HCT116 (cell line): ENCODE results near the gene FMN2. TPM values are rescaled to one million over a fixed set of nuclear protein-coding genes. Genes with fewer than 3 reads are reported as not detected.

ENCODE experiments used
- ATAC-seq: fragments of 200-7000 bp; cut with Tn5 transposase; 2 replicates; pipeline ENCODE4 v1.9.1; 2020; ENCODE audit warnings: mild to moderate bottlenecking, moderate library complexity
- BruUV-seq: library from RNA; stranded (reverse); fragments of 400-500 nt; replicated peaks from 2 replicates; lab custom pipeline; 2021; lab: Mats Ljungman, UMichigan
- CTCF ChIA-PET: fragments of 300-600 bp; sonication (Branson Sonifier 250); formaldehyde crosslinking; loops from one replicate; lab custom pipeline; 2021; ENCODE audit warnings: antibody characterized with exemption; lab: Charles Lee
- POLR2A ChIA-PET: fragments of 300-600, 350-600 bp; sonication (Branson Sonifier 250); formaldehyde crosslinking; loops from one replicate; lab custom pipeline; 2021; ENCODE audit warnings: antibody characterized with exemption; lab: Charles Lee
- RAD21 ChIA-PET, 2 experiments: fragments of 300-600 bp; sonication (Branson Sonifier 250); formaldehyde crosslinking; loops; one replicate each; lab custom pipeline; 2023; ENCODE audit warnings: low total read pairs in 2 of 2; ENCODE audit not compliant: uncharacterized antibody in 2 of 2, unreplicated experiment in 2 of 2, low non-redundant PET in 1 of 2; lab: Charles Lee
- DNase-seq: peaks from one replicate; pipeline ENCODE4 v3.0.0-alpha.2; 2010; ENCODE audit warnings: low read depth, low spot score
- H2AFZ ChIP-seq: fragments of 200-600 bp; shearing (Covaris generic), sonication (generic); 2 replicates; pipeline ENCODE4 v1.6.1; 2017; ENCODE audit warnings: low read depth, mixed run types, mixed read lengths, antibody characterized with exemption, low read length; ENCODE audit not compliant: poor library complexity, severe bottlenecking
- H3K27ac ChIP-seq: 2 replicates; pipeline ENCODE4 v1.5.1; 2012; ENCODE audit warnings: low read depth, low read length
- H3K27me3 ChIP-seq: fragments of 200-600 bp; sonication (generic); 2 replicates; pipeline ENCODE4 v1.6.1; 2016; ENCODE audit warnings: mixed run types, low read length, mixed read lengths; ENCODE audit not compliant: insufficient read depth
- H3K36me3 ChIP-seq, 2 experiments: fragments of 200-500 bp in 1 of 2; fragments of 200-600 bp in 1 of 2; sonication (Bioruptor generic) in 1 of 2; sonication (generic) in 1 of 2; 2 replicates each; pipeline versions ENCODE4 v1.5.1 to v1.6.1; 2014 to 2016; ENCODE audit warnings: low read length in 2 of 2, inconsistent platforms in 1 of 2, mixed read lengths in 1 of 2, mixed run types in 1 of 2; ENCODE audit not compliant: insufficient read depth in 2 of 2, control insufficient read depth in 1 of 2
- H3K4me1 ChIP-seq, 2 experiments: fragments of 200-600 bp in 1 of 2; sonication (generic) in 1 of 2; 2 replicates each; pipeline versions ENCODE4 v1.5.1 to v1.6.1; 2012 to 2017; ENCODE audit warnings: low read length in 2 of 2, inconsistent platforms in 1 of 2, mild to moderate bottlenecking in 1 of 2, mixed read lengths in 1 of 2, mixed run types in 1 of 2, moderate library complexity in 1 of 2; ENCODE audit not compliant: insufficient read depth in 2 of 2, control insufficient read depth in 1 of 2
- H3K4me2 ChIP-seq: fragments of 200-600 bp; sonication (generic); 2 replicates; pipeline ENCODE4 v1.6.1; 2017; ENCODE audit warnings: mixed run types, low read length, mixed read lengths
- H3K4me3 ChIP-seq, 2 experiments: fragments of 200-600 bp in 1 of 2; sonication (generic) in 1 of 2; replicated peaks in 1 of 2; 2 replicates each; pipeline ENCODE4 v1.5.1; 2011 to 2016; ENCODE audit warnings: low read length in 2 of 2, control low read depth in 1 of 2, low read depth in 1 of 2, mild to moderate bottlenecking in 1 of 2, mixed read lengths in 1 of 2, mixed run types in 1 of 2
- H3K79me2 ChIP-seq: fragments of 200-600 bp; sonication (generic); 2 replicates; pipeline ENCODE4 v1.6.1; 2017; ENCODE audit warnings: mild to moderate bottlenecking, mixed run types, low read length, moderate library complexity, mixed read lengths; ENCODE audit not compliant: insufficient read depth
- H3K9ac ChIP-seq: fragments of 200-600 bp; sonication (generic); 2 replicates; pipeline ENCODE4 v1.6.1; 2016; ENCODE audit warnings: low read length, mixed read lengths
- H3K9me2 ChIP-seq: fragments of 200-600 bp; sonication (generic), shearing (Covaris generic); 2 replicates; pipeline ENCODE4 v1.6.1; 2017; ENCODE audit warnings: mixed run types, mild to moderate bottlenecking, moderate library complexity; ENCODE audit not compliant: insufficient read depth
- H3K9me3 ChIP-seq, 2 experiments: fragments of 200-500 bp in 1 of 2; fragments of 200-600 bp in 1 of 2; sonication (Bioruptor generic) in 1 of 2; sonication (generic) in 1 of 2; 2 replicates each; pipeline ENCODE4 v1.6.1; 2014 to 2017; ENCODE audit warnings: low read length in 2 of 2, mixed read lengths in 2 of 2, inconsistent platforms in 1 of 2, low read depth in 1 of 2, mild to moderate bottlenecking in 1 of 2, mixed run types in 1 of 2, moderate library complexity in 1 of 2; ENCODE audit not compliant: control insufficient read depth in 1 of 2, insufficient read depth in 1 of 2
- H4K20me1 ChIP-seq: fragments of 200-600 bp; sonication (generic), shearing (Covaris generic); 2 replicates; pipeline ENCODE4 v1.6.1; 2017; ENCODE audit warnings: mixed run types, mild to moderate bottlenecking, moderate library complexity; ENCODE audit not compliant: insufficient read depth
- ATF3 ChIP-seq: IDR thresholded peaks from 2 replicates; pipeline ENCODE4 v1.6.1; 2012
- CBX3 ChIP-seq: IDR thresholded peaks from 2 replicates; pipeline ENCODE4 v1.6.1; 2012; ENCODE audit warnings: low read depth
- EZH2 ChIP-seq: fragments of 200-600 bp; sonication (generic); IDR thresholded peaks from 2 replicates; pipeline ENCODE4 v1.6.1; 2017; ENCODE audit warnings: antibody characterized with exemption, mixed run types
- SIN3A ChIP-seq: IDR thresholded peaks from 2 replicates; pipeline ENCODE4 v1.6.1; 2012; ENCODE audit warnings: low read depth
- SP1 ChIP-seq: IDR thresholded peaks from 2 replicates; pipeline ENCODE4 v1.6.1; 2012; ENCODE audit warnings: low read depth
- SRF ChIP-seq: IDR thresholded peaks from 2 replicates; pipeline ENCODE4 v1.6.1; 2012; ENCODE audit warnings: low read depth
- YY1 ChIP-seq: IDR thresholded peaks from 2 replicates; pipeline ENCODE4 v1.6.1; 2011; ENCODE audit warnings: low read length, low read depth, moderate library complexity, mild to moderate bottlenecking; ENCODE audit not compliant: insufficient replicate concordance; ENCODE audit errors: extremely low read depth
- ZFX ChIP-seq: fragments of 450-650 bp; IDR thresholded peaks from 2 replicates; pipeline ENCODE4 v1.6.1; 2017
- intact Hi-C: fragments of 100-400 bp; cut with micrococcal nuclease; formaldehyde crosslinking; loops from 2 replicates; pipeline ENCODE4 v1.10.0; 2022
- total RNA-seq: library from RNA; stranded (reverse); gene quantifications from one replicate; pipeline ENCODE4 v1.2.1, GENCODE V29; 2021; ENCODE audit not compliant: unreplicated experiment
- TF ChIP-seq, protein P1 (sequence below), 3 experiments: fragments of 200-600 bp in 1 of 3; sonication (generic) in 1 of 3; IDR thresholded peaks in 2 of 3; conservative IDR thresholded peaks in 1 of 3; 2 replicates each; pipeline ENCODE4 v1.5.1; 2012 to 2017; ENCODE audit warnings: low read depth in 2 of 3, low read length in 2 of 3, antibody characterized with exemption in 1 of 3, borderline replicate concordance in 1 of 3, control low read depth in 1 of 3, mild to moderate bottlenecking in 1 of 3, mixed read lengths in 1 of 3, mixed run types in 1 of 3, moderate library complexity in 1 of 3; ENCODE audit not compliant: insufficient read depth in 1 of 3

FMN2 gene
- total RNA-seq, 1 experiment from 2014 or later: not detected

DNA sequence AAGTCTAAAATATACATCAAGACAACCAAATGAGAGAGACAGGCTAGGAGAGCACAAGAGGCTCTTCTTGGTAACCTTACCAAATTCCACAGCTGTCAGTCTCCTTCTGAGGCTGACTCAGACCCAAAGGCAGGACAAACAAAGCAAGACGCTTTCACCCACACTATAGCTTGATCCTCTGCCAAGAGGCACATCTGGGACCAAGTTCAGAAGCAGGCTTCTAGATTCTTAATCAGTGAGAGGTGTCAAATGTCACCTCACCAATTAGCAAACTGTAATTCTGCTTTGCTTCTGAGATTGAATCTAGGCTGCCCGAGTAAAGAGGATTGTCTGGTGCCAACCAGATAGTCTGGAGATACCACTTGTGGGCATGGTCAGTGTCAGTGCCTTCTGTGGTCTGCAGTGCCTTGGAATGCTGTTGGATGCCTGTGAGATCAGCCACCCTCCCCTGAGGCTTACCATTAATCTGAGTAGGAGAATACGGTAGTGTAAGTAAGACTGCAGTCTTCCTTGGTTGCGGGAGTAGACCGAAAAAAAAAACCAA, 151.0 kb downstream of the FMN2 start:
- Histone ChIP-seq H3K9ac (no peak overlapping the region), H3K4me2 (no peak overlapping the region), H3K9me2 (no peaks in the 10 kb centered on the region), H2AFZ (no peak overlapping the region), H3K4me1 (no peaks in the 10 kb centered on the region), H3K27ac (no peak overlapping the region), H3K36me3 (no peaks in the 10 kb centered on the region), H3K27me3 (no peaks in the 10 kb centered on the region), H3K4me3 (no peak overlapping the region), H3K79me2 (no peaks in the 10 kb centered on the region), H3K9me3 (peaks cover 14 to 21% of the 10 kb centered on the region in 2 experiments; a peak in 2 of 4 replicates), H4K20me1 (no peaks in the 10 kb centered on the region)
- ChIA-PET POLR2A (no interaction called here), RAD21 (no interaction called here), CTCF (no interaction called here)
- ATAC-seq: no peak
- intact Hi-C loops: no loop called here
- no peak for DNase-seq
- TF ChIP-seq ATF3: no peak
- no peak for TF ChIP-seq SRF
- TF ChIP-seq, protein P1, sequence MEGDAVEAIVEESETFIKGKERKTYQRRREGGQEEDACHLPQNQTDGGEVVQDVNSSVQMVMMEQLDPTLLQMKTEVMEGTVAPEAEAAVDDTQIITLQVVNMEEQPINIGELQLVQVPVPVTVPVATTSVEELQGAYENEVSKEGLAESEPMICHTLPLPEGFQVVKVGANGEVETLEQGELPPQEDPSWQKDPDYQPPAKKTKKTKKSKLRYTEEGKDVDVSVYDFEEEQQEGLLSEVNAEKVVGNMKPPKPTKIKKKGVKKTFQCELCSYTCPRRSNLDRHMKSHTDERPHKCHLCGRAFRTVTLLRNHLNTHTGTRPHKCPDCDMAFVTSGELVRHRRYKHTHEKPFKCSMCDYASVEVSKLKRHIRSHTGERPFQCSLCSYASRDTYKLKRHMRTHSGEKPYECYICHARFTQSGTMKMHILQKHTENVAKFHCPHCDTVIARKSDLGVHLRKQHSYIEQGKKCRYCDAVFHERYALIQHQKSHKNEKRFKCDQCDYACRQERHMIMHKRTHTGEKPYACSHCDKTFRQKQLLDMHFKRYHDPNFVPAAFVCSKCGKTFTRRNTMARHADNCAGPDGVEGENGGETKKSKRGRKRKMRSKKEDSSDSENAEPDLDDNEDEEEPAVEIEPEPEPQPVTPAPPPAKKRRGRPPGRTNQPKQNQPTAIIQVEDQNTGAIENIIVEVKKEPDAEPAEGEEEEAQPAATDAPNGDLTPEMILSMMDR (IDR thresholded peaks at IDR 0.05 in 2 of 3, conservative IDR thresholded peaks at IDR 0.05 in 1 of 3; ENCODE audit: borderline replicate concordance in 1 of 3, insufficient read depth in 1 of 3, low read depth in 2 of 3, low read length in 2 of 3): no peak
- TF ChIP-seq CBX3: no peak
- TF ChIP-seq EZH2: no peak
- TF ChIP-seq YY1: no peak
- no peak for TF ChIP-seq ZFX
- no peak for TF ChIP-seq SIN3A
- no peak for TF ChIP-seq SP1
- BruUV-seq: no TSS peak
